GM18526 (cell line): ENCODE data around the gene TBXA2R.

Experiments used
- POLR2A ChIP-seq: IDR thresholded peaks from 3 replicates; pipeline ENCODE4 v1.6.1; 2011; ENCODE audit not compliant: insufficient read length; ENCODE audit errors: extremely low read depth

The TBXA2R gene

DNA sequence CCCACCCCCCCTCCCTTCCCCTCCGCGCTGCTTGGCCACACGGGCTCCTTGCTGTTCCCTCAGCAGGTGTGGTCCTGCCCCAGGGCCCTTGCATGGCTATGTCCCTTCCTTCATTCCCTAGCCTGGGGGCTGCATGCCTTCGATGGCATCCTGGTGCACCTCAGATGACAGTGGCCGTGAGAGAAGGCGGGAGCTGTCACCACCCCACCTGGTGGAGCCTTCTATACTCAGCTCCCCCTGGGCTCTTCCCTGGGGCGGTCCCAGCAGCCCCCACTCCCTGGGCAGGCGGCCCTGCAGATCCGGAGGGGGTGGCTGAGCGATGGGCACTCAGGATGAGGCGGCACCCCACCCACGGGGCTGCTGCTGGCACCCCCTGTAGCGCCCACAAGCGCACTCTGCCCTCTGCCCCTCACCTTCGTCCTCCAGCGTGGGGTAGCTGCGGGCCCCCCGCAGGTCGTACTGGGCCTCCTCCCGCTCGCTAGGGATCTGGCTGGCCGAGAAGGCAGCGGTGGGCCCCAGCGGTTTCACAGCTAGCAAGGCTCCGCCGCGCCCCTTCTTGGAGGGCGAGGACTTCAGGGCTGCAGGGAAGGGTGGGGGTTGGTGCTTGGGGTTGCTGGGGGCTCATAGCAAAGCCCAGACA is 37.1 kb upstream of the TBXA2R start:
- no peak for TF ChIP-seq POLR2A

DNA sequence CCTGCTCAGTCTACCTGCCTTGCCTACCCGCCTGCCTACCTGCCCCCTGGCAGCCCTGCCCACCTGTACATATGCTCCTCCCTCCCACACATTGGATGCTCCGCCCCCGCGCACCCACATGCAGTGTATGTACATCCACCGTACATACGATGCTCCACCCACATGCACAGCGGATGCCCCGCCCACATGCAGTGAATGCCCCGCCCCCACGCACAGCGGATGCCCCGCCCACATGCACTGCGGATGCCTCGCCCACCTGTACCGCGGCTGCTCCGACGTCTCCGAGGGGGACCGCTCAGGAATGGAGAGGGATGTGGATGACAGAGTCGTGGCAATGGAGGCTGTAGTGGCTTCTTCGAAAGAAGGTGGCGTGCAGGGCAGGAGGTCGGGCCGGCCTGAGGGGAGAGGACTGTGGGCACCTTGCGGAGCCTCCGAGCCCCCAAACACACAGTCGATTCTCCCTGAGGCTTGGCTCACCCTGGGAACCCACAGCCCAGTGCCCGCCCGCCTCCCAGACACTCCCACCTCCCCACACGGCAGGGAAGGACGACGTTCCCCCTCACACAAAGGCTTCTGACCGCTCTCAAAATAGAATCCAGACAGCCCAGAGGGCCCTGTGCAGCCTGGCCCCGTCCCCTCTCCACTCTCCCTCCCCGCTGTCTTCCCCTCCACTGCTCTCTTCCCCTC is 36.5 kb upstream of the TBXA2R start:
- no peak for TF ChIP-seq POLR2A

GRCh38 chr19:3642296-3642695 is 35.6 kb upstream of the TBXA2R start:
- no peak for TF ChIP-seq POLR2A

DNA sequence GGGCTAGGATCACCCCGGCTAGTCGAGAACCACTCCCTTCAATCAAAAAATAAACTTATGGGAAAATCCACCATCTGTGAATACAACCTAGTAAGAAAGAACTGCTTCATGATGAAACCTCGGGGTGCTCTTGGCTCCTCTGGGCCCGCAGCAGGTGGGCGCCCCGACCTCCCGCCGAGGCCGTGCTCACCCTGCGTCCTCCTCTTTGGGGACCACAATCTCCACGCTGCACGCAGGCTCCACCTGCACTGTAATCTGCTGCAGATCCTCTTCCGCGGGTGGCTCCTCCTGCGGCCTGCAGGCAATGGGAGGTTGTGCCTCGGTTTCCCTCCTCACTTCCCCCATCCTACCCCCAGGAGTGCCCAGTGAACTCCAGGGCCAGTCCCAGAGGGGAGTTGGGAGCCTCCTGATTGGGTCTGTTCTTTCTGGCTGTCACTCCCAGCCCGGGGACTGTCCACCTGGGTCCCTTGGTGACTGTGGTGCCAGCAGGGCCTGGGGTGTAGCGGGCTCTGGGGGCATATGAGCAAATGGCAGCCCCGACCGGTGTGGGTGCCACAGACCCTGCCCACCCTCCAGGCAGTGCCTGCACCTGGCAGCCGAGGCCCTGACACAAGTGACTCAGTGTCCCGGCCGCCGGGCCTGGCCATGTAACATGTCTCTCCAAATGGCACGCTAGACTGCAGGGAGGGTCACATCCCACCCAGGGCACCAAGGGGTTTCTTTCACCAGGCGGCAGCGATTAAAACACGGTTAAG is 35.0 kb upstream of the TBXA2R start:
- TF ChIP-seq POLR2A, result no peak

- TF ChIP-seq POLR2A, result no peak
Observed at GRCh38 chr19:3639479-3639878, 32.8 kb upstream of the TBXA2R start.

- no peak for TF ChIP-seq POLR2A
Observed at GRCh38 chr19:3638208-3639193, 31.8 kb upstream of the TBXA2R start.

GRCh38 chr19:3637621-3638020 is 30.9 kb upstream of the TBXA2R start:
- TF ChIP-seq POLR2A, result no peak

DNA sequence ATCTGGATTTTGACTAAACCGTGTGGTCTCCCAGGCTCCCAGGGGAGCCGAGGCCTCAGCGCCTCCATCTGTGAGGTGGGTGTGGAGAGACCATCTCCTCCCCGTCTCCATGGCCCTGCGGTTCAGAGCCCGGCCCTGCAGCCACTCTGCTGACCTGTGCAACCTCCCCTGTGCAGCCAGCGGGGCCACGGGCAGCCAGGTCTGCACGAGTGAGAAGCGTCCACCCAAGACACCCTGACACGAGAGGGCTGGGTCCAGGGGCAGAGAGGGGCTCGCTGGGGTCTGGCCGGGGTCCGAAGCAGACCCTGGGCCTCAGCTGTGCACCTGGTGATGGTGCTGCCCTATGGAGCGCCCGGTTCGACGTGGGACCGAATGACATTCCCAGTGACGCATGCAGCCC is 30.3 kb upstream of the TBXA2R start:
- no peak for TF ChIP-seq POLR2A

DNA sequence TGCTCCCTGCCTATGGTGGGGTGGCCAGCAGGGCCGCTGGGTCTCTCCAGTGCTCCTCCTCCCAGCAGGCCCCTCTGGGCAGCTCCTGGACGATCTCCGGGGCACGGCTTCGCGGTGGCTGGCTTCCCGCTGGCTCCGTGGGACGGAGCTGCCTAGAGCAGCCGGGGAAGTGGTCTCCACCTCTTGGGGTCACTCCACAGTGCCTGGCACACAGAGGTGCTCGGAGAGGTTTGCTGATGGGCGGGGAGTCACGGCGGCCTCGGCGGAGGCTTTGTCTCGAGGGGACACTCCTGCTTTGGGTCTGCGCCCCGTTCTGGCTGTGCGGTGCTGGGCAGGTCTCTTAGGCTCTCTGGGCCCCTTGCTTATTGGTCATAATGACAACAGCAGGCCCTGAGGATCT is 29.8 kb upstream of the TBXA2R start:
- TF ChIP-seq POLR2A, result no peak

DNA sequence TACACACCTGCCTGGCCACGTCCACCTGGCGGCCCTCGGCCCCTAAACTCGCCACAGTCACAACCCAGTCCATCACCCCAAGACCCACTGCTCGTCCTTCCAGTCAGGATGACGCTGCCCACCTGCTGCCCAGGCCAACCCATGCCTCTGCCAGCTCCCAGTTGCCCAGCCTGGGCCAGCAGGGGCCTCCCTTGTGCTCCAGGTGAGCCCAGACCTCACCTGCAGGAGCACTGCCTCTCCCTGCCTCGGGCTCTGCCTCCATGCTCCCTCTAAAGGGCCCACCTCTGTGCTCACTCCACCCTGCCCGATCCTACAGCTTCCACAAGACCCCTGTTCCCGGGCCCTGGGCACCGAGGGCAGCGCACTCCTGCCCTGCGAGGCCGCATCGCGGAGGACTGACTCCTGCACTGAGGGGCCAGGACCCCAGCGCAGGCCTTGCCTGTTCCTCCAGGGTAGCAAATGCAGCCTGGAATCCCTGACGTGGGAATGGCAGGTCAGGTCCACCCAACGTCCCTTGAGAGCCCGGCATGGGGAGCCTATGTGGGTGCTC is 27.9 kb upstream of the TBXA2R start:
- TF ChIP-seq POLR2A, result no peak

DNA sequence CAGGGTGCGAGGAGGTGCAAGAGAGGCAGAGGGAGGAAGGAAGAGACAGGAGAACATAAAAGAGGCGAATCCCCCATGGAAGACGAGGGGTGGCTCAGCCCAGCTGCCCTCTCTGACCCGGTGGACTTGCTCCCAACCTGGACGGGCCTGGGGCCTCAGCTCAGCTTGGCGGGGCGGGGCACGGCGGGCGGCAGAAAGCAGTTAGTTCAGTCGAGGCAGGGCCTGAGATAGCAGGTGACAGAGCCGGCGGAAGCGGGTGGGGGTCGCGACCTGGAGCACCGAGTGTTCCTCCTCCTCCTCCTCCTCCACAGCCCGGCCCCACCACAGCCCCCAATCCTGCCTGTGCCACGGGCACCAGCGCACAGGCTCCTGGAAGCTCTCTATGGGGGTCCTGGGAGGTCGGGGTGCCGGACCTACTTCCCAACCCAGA is 26.9 kb upstream of the TBXA2R start:
- TF ChIP-seq POLR2A, result no peak

DNA sequence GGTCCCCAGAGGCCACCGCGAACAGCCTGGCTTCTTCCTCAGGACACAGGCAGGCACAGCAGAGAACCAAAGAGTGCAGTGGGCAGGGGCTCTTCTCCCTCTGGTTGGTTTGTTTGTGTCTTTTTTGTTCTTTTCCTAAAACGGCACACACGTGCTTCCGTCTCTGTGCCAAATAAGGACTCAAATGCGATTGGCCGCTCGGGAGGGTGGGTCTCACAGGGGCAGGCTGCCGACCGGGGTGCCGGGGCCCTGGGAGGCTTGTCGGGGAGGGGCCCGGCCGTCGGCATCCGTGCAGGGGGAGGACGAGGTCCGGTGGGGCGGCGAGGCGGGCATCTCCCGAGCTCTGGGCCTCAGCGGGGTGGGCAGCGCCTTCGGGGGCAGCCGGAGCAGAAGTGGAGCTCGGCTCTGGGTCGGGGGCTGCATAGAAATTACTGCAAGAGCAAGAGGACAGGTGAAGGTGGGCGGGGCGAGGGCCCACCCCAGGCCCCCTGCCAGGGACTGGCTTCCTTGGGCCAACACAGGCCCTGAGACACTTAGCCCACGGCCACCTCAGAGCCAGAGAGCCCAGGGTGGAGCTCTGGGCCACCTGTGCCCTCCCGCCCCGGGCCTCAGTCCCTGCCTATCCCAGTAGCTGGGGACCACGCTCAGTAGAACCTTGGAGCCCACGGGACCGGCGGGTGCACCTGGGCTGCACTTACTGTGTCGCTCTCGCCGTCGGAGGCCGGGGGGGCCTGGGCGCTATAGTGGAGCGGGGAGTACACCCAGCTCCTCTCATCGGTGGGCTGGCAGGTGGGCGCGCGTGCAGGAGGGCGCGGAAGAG is 26.3 kb upstream of the TBXA2R start:
- no peak for TF ChIP-seq POLR2A

GRCh38 chr19:3632098-3632497 is 25.4 kb upstream of the TBXA2R start:
- TF ChIP-seq POLR2A, result no peak
